Mucosa of rectum (tissue), 2 donors: ENCODE measurements around the gene ZPR1.

Source experiments
- H3K27ac ChIP-seq, 2 donors: one replicate each; pipeline ENCODE4 v1.7.0; 2013; ENCODE audit warnings: inconsistent platforms in 2 of 2, low read depth in 2 of 2, low read length in 2 of 2
- H3K27me3 ChIP-seq, 2 donors: one replicate each; pipeline ENCODE4 v1.7.0; 2013; ENCODE audit warnings: low read length in 2 of 2; ENCODE audit not compliant: control insufficient read depth in 2 of 2, insufficient read depth in 2 of 2
- H3K36me3 ChIP-seq, 2 donors: one replicate each; pipeline ENCODE4 v1.7.0; 2013; ENCODE audit warnings: low read length in 2 of 2; ENCODE audit not compliant: control insufficient read depth in 2 of 2, insufficient read depth in 2 of 2
- H3K4me1 ChIP-seq, 2 donors: one replicate each; pipeline ENCODE4 v1.7.0; 2013; ENCODE audit warnings: low read length in 2 of 2, mild to moderate bottlenecking in 1 of 2; ENCODE audit not compliant: control insufficient read depth in 2 of 2, insufficient read depth in 2 of 2
- H3K4me3 ChIP-seq, 2 donors: one replicate each; pipeline ENCODE4 v1.7.0; 2013; ENCODE audit warnings: low read length in 2 of 2
- H3K9ac ChIP-seq, 2 donors: one replicate each; pipeline ENCODE4 v1.7.0; 2013; ENCODE audit warnings: low read length in 2 of 2, low read depth in 1 of 2, mild to moderate bottlenecking in 1 of 2
- H3K9me3 ChIP-seq, 2 donors: one replicate each; pipeline ENCODE4 v1.7.0; 2013; ENCODE audit warnings: low read length in 2 of 2; ENCODE audit not compliant: control insufficient read depth in 2 of 2
- donor health status: healthy.
- donor health status: Normal muscosa, but diverticular disease.

The ZPR1 gene

GRCh38 chr11:116792869-116793771, 5.3 kb upstream of the ZPR1 start:
- no peak overlapping the region for H3K27ac ChIP-seq
- H3K4me1 ChIP-seq: peaks cover 3 to 9% of the 10 kb centered on the region in 2 donors
- no peaks in the 10 kb centered on the region for H3K36me3 ChIP-seq
- no peak overlapping the region for H3K4me3 ChIP-seq
- no peak overlapping the region for H3K9ac ChIP-seq
- peaks cover 0 to 3% of the 10 kb centered on the region in 2 donors for H3K27me3 ChIP-seq
- no peaks in the 10 kb centered on the region for H3K9me3 ChIP-seq

DNA sequence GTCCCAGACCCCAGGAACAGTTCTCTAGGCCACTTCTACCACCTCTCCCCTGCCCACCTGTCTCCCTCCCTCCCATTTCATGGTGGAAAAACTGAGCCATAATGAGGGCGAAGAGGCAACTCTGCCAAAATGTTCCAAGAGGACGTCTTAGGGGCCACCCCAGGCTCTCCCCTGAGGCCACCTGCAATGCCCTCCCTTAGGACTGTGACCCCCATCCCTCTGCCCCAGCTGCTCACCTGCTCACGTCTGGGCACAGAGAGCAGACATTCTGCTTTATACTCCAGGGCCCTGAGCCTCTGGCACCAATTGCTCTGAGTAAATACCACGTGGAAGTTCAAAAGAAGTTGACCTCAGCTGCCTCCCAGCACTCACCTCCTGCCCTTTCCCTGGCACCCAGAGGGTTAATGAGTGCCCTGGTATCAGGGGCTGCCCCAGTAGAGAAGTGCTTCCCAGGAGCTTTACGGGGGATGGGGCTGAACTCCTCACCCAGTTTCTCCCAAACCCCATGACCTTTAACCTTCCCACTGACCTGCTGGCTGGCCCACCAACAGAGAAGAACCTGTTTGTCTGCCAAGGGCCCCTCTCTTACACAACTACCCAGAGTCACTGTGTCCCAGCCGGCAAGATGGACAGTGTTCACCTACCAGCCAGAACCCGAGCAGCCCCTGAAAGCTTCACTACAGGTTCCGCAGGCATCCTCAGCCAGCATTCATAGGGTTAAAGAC, 4.5 kb upstream of the ZPR1 start:
- Histone ChIP-seq H3K36me3 (no peaks in the 10 kb centered on the region), H3K9me3 (no peaks in the 10 kb centered on the region), H3K27ac (no peak overlapping the region), H3K9ac (no peak overlapping the region), H3K27me3 (peaks cover 0 to 3% of the 10 kb centered on the region in 2 donors), H3K4me3 (no peak overlapping the region), H3K4me1 (peaks cover 4 to 9% of the 10 kb centered on the region in 2 donors)

- peak within 1 kb of the TSS in 1 of 2 donors; percentile 15 for H3K4me3 ChIP-seq
- H3K27me3 ChIP-seq: peaks cover 0 to 3% of the 10 kb centered on the region in 2 donors
- H3K27ac ChIP-seq: no peak within 1 kb of the TSS
- H3K36me3 ChIP-seq: no peaks in the 10 kb centered on the region
- H3K9me3 ChIP-seq: no peaks in the 10 kb centered on the region
- peaks cover 10 to 13% of the 10 kb centered on the region in 2 donors for H3K4me1 ChIP-seq
- no peak within 1 kb of the TSS for H3K9ac ChIP-seq
These were observed 4.0 kb upstream of the ZPR1 start, which contains the start of gene APOA5 for GRCh38 chr11:116791813-116792143. TSS of gene APOA5 (minus strand) at chr11:116791879. CDS start at chr11:116791860, 19 bp downstream.

- H3K4me1 ChIP-seq: peaks cover 11 to 15% of the 10 kb centered on the region in 2 donors
- no peak overlapping the region for H3K9ac ChIP-seq
- peaks cover 0 to 3% of the 10 kb centered on the region in 2 donors for H3K36me3 ChIP-seq
- H3K9me3 ChIP-seq: no peaks in the 10 kb centered on the region
- H3K27ac ChIP-seq: no peak overlapping the region
- peak overlapping the region in 1 of 2 donors; percentile 15 for H3K4me3 ChIP-seq
- peaks cover 0 to 3% of the 10 kb centered on the region in 2 donors for H3K27me3 ChIP-seq
These were observed 3.4 kb upstream of the ZPR1 start for GRCh38 chr11:116791002-116791812.

DNA sequence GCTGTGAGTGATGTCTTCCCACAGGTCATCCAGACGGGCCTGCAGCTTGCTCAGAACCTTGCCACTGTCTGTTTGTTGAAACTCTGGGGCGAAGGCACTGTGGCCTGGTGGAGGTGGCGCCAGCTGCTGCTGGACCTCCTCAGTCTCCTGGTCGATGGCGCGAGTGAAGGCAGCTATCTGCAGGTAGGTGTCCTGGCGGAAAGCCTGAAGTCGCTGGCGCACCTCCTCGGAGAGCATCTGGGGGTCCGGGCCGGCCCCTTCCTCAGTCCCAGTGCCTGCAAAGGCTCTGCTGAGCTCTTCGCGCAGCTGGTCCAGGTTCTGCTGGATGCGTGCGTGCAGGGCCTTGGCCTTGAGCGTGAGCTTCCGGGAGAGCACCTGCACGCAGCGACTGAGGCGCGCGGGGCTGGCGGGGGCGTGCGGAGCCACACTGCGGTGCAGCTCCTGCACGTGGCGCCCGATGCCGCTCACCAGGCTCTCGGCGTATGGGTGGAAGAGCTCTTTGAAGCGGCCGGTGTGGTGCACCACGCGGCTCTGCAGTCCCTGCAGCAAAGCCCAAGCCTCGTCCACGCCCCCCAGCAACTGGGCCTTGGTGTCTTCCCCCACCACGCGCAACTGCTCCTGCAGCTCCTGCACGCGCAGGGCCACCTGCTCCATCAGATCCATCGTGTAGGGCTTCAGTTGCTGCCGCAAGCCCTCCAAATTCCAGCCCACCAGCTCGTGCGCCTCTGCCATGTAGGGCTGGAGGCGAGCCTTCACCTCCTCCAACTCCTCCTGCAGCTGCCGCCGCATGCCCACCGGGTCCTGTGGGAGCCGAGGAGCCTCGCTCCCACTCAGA, 2.6 kb upstream of the ZPR1 start:
- Histone ChIP-seq H3K27me3 (peaks cover 0 to 3% of the 10 kb centered on the region in 2 donors), H3K36me3 (peaks cover 7 to 11% of the 10 kb centered on the region in 2 donors), H3K4me3 (no peak overlapping the region), H3K4me1 (peaks cover 11 to 15% of the 10 kb centered on the region in 2 donors), H3K27ac (no peak overlapping the region), H3K9me3 (no peaks in the 10 kb centered on the region), H3K9ac (no peak overlapping the region)

- Histone ChIP-seq H3K4me1 (peaks cover 11 to 15% of the 10 kb centered on the region in 2 donors), H3K9me3 (no peaks in the 10 kb centered on the region), H3K4me3 (no peak overlapping the region), H3K27ac (no peak overlapping the region), H3K36me3 (peaks cover 22 to 25% of the 10 kb centered on the region in 2 donors), H3K9ac (no peak overlapping the region), H3K27me3 (peaks cover 0 to 3% of the 10 kb centered on the region in 2 donors)
These were observed 1.2 kb upstream of the ZPR1 start for GRCh38 chr11:116788975-116789374.

DNA sequence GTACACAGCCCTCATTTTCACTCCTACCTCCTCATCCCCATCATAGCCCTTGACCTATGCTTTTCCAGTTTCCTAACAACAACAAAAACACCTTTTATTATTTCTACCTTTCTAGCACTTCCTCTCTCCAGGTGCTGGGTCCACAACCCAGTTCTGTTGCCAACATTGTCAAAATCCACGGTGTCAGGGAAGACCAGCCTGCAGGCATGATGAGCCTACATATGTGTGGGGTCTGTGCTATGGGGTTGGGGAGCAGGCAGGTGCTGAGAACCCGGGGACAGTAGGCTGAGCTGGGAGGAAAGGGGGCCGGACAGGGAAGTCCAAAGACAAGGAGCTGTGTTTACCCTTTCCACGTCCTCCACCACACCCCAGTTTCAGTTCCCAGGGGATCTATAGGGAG, 711 bp upstream of the ZPR1 start:
- Histone ChIP-seq H3K9me3 (no peaks in the 10 kb centered on the region), H3K36me3 (peaks cover 23 to 28% of the 10 kb centered on the region in 2 donors), H3K4me1 (peaks cover 11 to 15% of the 10 kb centered on the region in 2 donors), H3K4me3 (peak overlapping the region; percentile 89 to 96), H3K27me3 (peaks cover 0 to 3% of the 10 kb centered on the region in 2 donors), H3K9ac (peak overlapping the region; percentile 86 to 89), H3K27ac (no peak overlapping the region)

GRCh38 chr11:116787436-116787785, 412 bp downstream of the ZPR1 start:
- peaks cover 11 to 15% of the 10 kb centered on the region in 2 donors for H3K4me1 ChIP-seq
- no peaks in the 10 kb centered on the region for H3K9me3 ChIP-seq
- H3K27ac ChIP-seq: peak overlapping the region; percentile 78 to 83
- peak overlapping the region; percentile 71 to 86 for H3K9ac ChIP-seq
- H3K27me3 ChIP-seq: peaks cover 0 to 3% of the 10 kb centered on the region in 2 donors
- peaks cover 34 to 38% of the 10 kb centered on the region in 2 donors for H3K36me3 ChIP-seq
- H3K4me3 ChIP-seq: peak overlapping the region; percentile 89 to 96

DNA sequence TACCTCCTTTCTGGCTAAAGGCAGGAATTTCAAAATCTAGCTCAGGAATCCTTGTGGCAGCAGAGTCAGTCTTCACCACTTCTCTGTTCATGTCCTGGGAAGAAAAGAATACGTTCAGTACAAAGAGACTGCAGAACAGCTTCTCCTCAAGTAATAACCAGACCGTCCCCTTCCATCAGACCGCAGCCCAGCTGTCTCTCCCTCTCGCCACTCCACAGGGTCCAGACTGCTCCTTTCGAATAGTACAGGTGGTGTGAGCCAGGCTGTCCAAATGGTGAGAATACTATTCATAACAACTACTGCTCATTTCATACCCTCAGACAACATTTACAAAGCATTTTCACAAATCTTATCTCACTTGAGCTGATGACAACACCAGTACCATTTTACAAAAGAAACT, 857 bp downstream of the ZPR1 start:
- no peaks in the 10 kb centered on the region for H3K9me3 ChIP-seq
- peak overlapping the region; percentile 89 to 96 for H3K4me3 ChIP-seq
- peaks cover 11 to 15% of the 10 kb centered on the region in 2 donors for H3K4me1 ChIP-seq
- peaks cover 39 to 42% of the 10 kb centered on the region in 2 donors for H3K36me3 ChIP-seq
- peaks cover 0 to 3% of the 10 kb centered on the region in 2 donors for H3K27me3 ChIP-seq
- peak overlapping the region; percentile 71 to 86 for H3K9ac ChIP-seq
- no peak overlapping the region for H3K27ac ChIP-seq
